C1 segment of cervical spinal cord (tissue), 14 donors: ENCODE results near the gene OR2T8.

ENCODE experiments used
- DNase-seq, 14 donors: peaks; one replicate each; lab custom pipeline; 2025; lab: John Stamatoyannopoulos, UW

OR2T8 gene

GRCh38 chr1:247962911-247963588 is 43.0 kb downstream of the OR2T8 start:
- no peak for DNase-seq

GRCh38 chr1:247964933-247965332 is 44.9 kb downstream of the OR2T8 start, which contains the start of gene OR2AK2:
TSS of gene OR2AK2 (plus strand) at chr1:247965233. CDS start at chr1:247965377, 144 bp downstream.
- no peak for DNase-seq

- DNase-seq: no peak
These were observed 46.6 kb downstream of the OR2T8 start for GRCh38 chr1:247966532-247967204.
